Right lobe of liver (tissue), 6 donors: ENCODE data around the gene MORC3. TPM values are rescaled to one million over a fixed set of nuclear protein-coding genes. Genes with fewer than 3 reads are reported as not detected.

ENCODE experiments used
- ATAC-seq, 4 donors: fragments of 200-7000 bp; cut with Tn5 transposase; one replicate each; pipeline ENCODE4 v1.9.1; 2020; ENCODE audit warnings: mild to moderate bottlenecking in 4 of 4, moderate library complexity in 4 of 4
- DNase-seq, 3 donors: peaks; one replicate each; pipeline ENCODE4 v3.0.0-alpha.2; 2020
- H3K27ac ChIP-seq, 3 donors: fragments of 200-600 bp; one replicate each; pipeline ENCODE4 v1.8.0; 2022
- H3K27me3 ChIP-seq, 2 donors: fragments of 200-600 bp; one replicate each; pipeline ENCODE4 v1.8.0; 2022
- H3K36me3 ChIP-seq, 4 donors: fragments of 200-600 bp; sonication (generic) in 1 of 4; one replicate each; pipeline versions ENCODE4 v1.5.1 to v1.8.0; 2017 to 2022; ENCODE audit warnings: control low read depth in 1 of 4
- H3K4me1 ChIP-seq, 4 donors: fragments of 200-600 bp; sonication (generic) in 1 of 4; one replicate each; pipeline versions ENCODE4 v1.5.1 to v1.8.0; 2017 to 2022; ENCODE audit warnings: control low read depth in 1 of 4
- H3K4me3 ChIP-seq, 3 donors: fragments of 200-600 bp; one replicate each; pipeline ENCODE4 v1.8.0; 2022
- H3K9me3 ChIP-seq, 4 donors: fragments of 200-600 bp; sonication (generic) in 1 of 4; one replicate each; pipeline versions ENCODE4 v1.5.1 to v1.8.0; 2017 to 2022; ENCODE audit warnings: control low read depth in 1 of 4
- CTCF ChIP-seq, 4 donors: fragments of 200-600 bp in 3 of 4; fragments of 450-650 bp in 1 of 4; IDR thresholded peaks; one replicate each; pipeline versions ENCODE4 v1.5.1 to v1.8.0; 2016 to 2022; ENCODE audit warnings: antibody characterized with exemption in 4 of 4, mild to moderate bottlenecking in 2 of 4
- POLR2A ChIP-seq: fragments of 450-650 bp; IDR thresholded peaks from one replicate; pipeline ENCODE4 v1.6.1; 2017; ENCODE audit warnings: antibody characterized with exemption, mild to moderate bottlenecking
- WGBS: methylation state at CpG from one replicate; pipeline ENCODE4 v1.1.6; 2018; ENCODE audit warnings: low coverage, low lambda C conversion rate; ENCODE audit not compliant: insufficient coverage; ENCODE audit errors: missing lambda C conversion rate; 5-methylcytosine and 5-hydroxymethylcytosine counted together
- intact Hi-C, 2 donors: fragments of 100-400 bp; cut with DNase I; formaldehyde crosslinking; loops; one replicate each; pipeline versions ENCODE4 v1.11.2 to v1.14.1; 2022
- small RNA-seq, 2 experiments: library from RNA; depleted of rRNA; stranded (forward); fragments of <200 nt; gene quantifications; one replicate each; pipeline ENCODE3, GENCODE V24; 2016
- total RNA-seq, 6 experiments: library from RNA; depleted of rRNA in 2 of 6; stranded (reverse); fragments of >200 nt in 2 of 6; fragmentation: NEBNext Ultra II Directional in 3 of 6; extraction: Animal tissue kit (Norgen Biotek cat#: 25700) in 3 of 6; gene quantifications; one replicate each; pipeline versions ENCODE4 v1.1.0 to v1.2.4, GENCODE V29; 2016 to 2023
- donor health status: DM: no; HTN: yes; CAD: no.
- donor health status: DM: no; HTN: no; CAD: no.
- donor health status: DM: no; HTN: no; CAD: no.
- donor health status: DM: no; HTN: yes; CAD: no.
- donor health status: DM: no; HTN: yes; CAD: no.

Gene MORC3
- total RNA-seq, 6 experiments from 2014 or later, result 8.5 to 16.5 (median 12.0) TPM

GRCh38 chr21:36422279-36423098 is 102.5 kb downstream of the MORC3 start:
- ATAC-seq (peak; percentile 67 to 82 (median 78)), DNase-seq (peak; percentile 69 to 75 (median 72))
- Histone ChIP-seq H3K27ac (no peak overlapping the region), H3K27me3 (no peaks in the 10 kb centered on the region), H3K4me3 (no peak overlapping the region), H3K36me3 (no peaks in the 10 kb centered on the region), H3K9me3 (no peaks in the 10 kb centered on the region), H3K4me1 (peaks cover 0 to 5% (median 0%) of the 10 kb centered on the region in 4 donors)
- peak; percentile 64 to 84 (median 76) for TF ChIP-seq CTCF (IDR thresholded peaks at IDR 0.05)
- TF ChIP-seq POLR2A, result no peak
- 44% methylated on average over 14 of the region's 28 CpGs for WGBS
- intact Hi-C loops, result loop anchor here (5.0 to 10.0 kb wide), 3 partner anchors 52 to 172 kb away; no protein-coding TSS in a partner anchor

DNA sequence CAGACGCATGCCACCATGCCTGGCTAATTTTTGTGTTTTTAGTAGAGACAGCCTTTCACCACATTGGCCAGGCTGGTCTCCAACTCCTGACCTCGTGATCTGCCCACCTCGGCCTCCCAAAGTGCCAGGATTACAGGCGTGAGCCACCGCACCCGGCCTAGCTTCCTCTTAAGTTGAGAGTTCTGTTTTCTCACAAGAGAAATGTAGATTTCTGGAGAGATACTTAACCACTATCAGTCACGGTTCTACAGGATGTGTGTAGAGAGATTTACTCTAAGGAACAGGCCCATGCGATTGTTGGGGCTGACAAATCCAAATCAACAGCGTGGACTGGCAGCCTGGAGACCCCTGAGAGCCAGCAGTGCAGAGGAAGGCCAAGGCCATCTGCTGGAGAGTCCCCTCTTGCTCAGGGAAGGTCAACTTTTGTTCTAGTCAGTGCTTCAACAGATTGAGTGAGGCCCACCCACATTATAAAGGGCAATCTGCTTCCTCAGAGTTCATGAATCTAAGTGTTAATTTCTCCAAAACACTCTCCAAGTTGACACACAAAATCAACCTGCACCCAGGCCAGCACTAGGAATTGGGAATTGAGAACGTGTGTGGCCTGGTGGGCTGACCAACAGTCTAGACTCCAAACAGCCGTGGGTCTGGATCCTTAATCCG is 103.9 kb downstream of the MORC3 start:
- Histone ChIP-seq H3K4me1 (peaks cover 0 to 5% (median 0%) of the 10 kb centered on the region in 4 donors), H3K4me3 (no peak overlapping the region), H3K9me3 (no peaks in the 10 kb centered on the region), H3K27me3 (no peaks in the 10 kb centered on the region), H3K27ac (no peak overlapping the region), H3K36me3 (no peaks in the 10 kb centered on the region)
- DNase-seq (no peak), ATAC-seq (no peak)
- 91% methylated on average over 10 of the region's 12 CpGs for WGBS
- no peak for TF ChIP-seq POLR2A
- no peak for TF ChIP-seq CTCF (IDR thresholded peaks at IDR 0.05)
- intact Hi-C loops, result loop anchor here (5.0 to 10.0 kb wide), 3 partner anchors 51 to 171 kb away; no protein-coding TSS in a partner anchor

DNA sequence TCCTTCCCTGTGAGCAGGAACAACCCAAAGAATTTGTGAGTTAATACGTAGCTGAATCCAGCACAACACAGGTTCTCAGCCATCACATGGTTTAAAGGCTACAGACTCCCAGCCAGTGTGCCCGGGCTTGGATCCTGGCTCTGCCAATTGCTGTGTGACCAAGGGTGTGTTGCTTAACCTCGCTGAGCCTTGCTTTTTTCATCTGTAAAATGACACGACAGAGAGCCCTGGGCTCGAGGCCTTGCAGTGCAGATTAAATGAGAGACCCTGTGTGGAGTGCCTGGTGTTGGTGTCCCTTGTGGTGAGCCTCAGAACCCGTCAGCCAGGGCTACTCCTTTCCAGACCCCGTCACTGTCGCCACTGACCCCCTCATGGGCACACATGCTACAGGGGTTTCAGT is 104.6 kb downstream of the MORC3 start:
- WGBS, result 81% methylated on average over 5 of the region's 8 CpGs
- no peaks in the 10 kb centered on the region for H3K27me3 ChIP-seq
- H3K27ac ChIP-seq, result no peak overlapping the region
- intact Hi-C loops, result loop anchor here (5.0 to 10.0 kb wide), 3 partner anchors 50 to 170 kb away; no protein-coding TSS in a partner anchor
- TF ChIP-seq POLR2A, result no peak
- TF ChIP-seq CTCF (IDR thresholded peaks at IDR 0.05), result no peak
- DNase-seq, result no peak
- no peaks in the 10 kb centered on the region for H3K9me3 ChIP-seq
- ATAC-seq, result no peak
- peaks cover 0 to 5% (median 0%) of the 10 kb centered on the region in 4 donors for H3K4me1 ChIP-seq
- no peaks in the 10 kb centered on the region for H3K36me3 ChIP-seq
- no peak overlapping the region for H3K4me3 ChIP-seq

DNA sequence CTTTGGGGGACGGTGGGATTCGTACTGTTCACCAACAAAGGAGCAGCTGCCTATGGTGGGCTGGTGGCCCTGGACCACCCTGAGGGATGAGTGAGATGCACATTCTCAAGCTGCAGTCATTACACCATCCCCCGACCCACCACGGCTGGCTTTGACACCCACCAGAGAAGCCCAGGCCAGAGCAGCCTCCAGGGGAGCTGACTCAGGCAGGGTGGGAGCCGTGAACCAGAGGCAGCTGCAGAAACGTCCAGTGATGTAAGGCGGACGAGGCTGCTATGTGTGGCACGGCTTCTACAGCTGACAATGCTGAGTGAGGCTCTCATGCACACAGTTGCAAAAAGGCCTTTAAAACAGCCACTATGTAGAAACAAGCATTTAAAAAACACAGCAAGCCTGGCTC is 105.3 kb downstream of the MORC3 start:
- no peak for TF ChIP-seq POLR2A
- TF ChIP-seq CTCF (IDR thresholded peaks at IDR 0.05), result no peak

More for the DNA sequence above, 105.3 kb downstream of the MORC3 start:
- H3K9me3 ChIP-seq, result no peaks in the 10 kb centered on the region
- DNase-seq (no peak), ATAC-seq (no peak)
- H3K36me3 ChIP-seq, result no peaks in the 10 kb centered on the region
- H3K27ac ChIP-seq, result no peak overlapping the region
- H3K4me3 ChIP-seq, result no peak overlapping the region
- intact Hi-C loops, result loop anchor here (10.0 kb wide), 2 partner anchors 50 to 170 kb away; no protein-coding TSS in a partner anchor
- peaks cover 0 to 5% (median 0%) of the 10 kb centered on the region in 4 donors for H3K4me1 ChIP-seq
- no peaks in the 10 kb centered on the region for H3K27me3 ChIP-seq
- 87% methylated on average over 7 of the region's 9 CpGs for WGBS

Small RNA genes within 50 kb of the gene (small RNA-seq; reads per million reads assigned to genes)
- 0 reads per million in 2 experiments for gene ATP5MFP1

Other genes with a start within 250 kb of the MORC3 start
- 1 to 10 TPM in 2 of 6 experiments, under 1 TPM in 2, not detected in 2; 0.17 to 1.3 (median 0.74) TPM for gene CBR3, start 185.1 kb upstream of the MORC3 start, total RNA-seq
- gene DOP1B, start 163.4 kb upstream of the MORC3 start, total RNA-seq, result 10 to 100 TPM in 5 of 6 experiments, 1 to 10 TPM in 1; 6.6 to 30.1 (median 20.9) TPM
- 1 to 10 TPM in 2 of 6 experiments, under 1 TPM in 4; 0.27 to 2.1 (median 0.72) TPM for gene CHAF1B, start 65.2 kb downstream of the MORC3 start, total RNA-seq
- gene CLDN14, start 159.9 kb downstream of the MORC3 start, total RNA-seq, result 10 to 100 TPM in 4 of 6 experiments, 1 to 10 TPM in 2; 9.3 to 16.7 (median 13.0) TPM